DOHH2 (cell line): Measurements from ENCODE around the gene DPH3.
A peak's percentile ranks its signal among the peaks of the same experiment; 100 is the strongest.

Experiments used
- H3F3A ChIP-seq: fragments of 200-600 bp; sonication (generic), shearing (Covaris generic); 2 replicates; pipeline ENCODE4 v1.6.0; 2016; ENCODE audit warnings: antibody characterized with exemption, mild to moderate bottlenecking; ENCODE audit not compliant: control insufficient read depth, insufficient read depth
- H3K27ac ChIP-seq: fragments of 200-600 bp; sonication (generic); 2 replicates; pipeline ENCODE4 v1.5.1; 2014; ENCODE audit warnings: low read depth, mild to moderate bottlenecking, low read length, moderate library complexity
- H3K27me3 ChIP-seq: fragments of 200-600 bp; sonication (generic); 2 replicates; pipeline ENCODE4 v1.6.1; 2014; ENCODE audit warnings: mild to moderate bottlenecking, low read length, mixed read lengths; ENCODE audit not compliant: control insufficient read depth
- H3K36me3 ChIP-seq: fragments of 200-600 bp; sonication (generic); 2 replicates; pipeline ENCODE4 v1.6.1; 2014; ENCODE audit warnings: mild to moderate bottlenecking, low read length, moderate library complexity, mixed read lengths; ENCODE audit not compliant: control insufficient read depth
- H3K4me1 ChIP-seq: fragments of 200-600 bp; sonication (generic); 2 replicates; pipeline ENCODE4 v1.6.1; 2014; ENCODE audit warnings: mild to moderate bottlenecking, low read length, mixed read lengths; ENCODE audit not compliant: control insufficient read depth
- H3K4me2 ChIP-seq: fragments of 200-600 bp; sonication (generic); 2 replicates; pipeline ENCODE4 v1.6.0; 2014; ENCODE audit warnings: mild to moderate bottlenecking, low read length, moderate library complexity
- H3K4me3 ChIP-seq: fragments of 200-600 bp; sonication (generic); 2 replicates; pipeline ENCODE4 v1.5.1; 2014; ENCODE audit warnings: mild to moderate bottlenecking, low read length, mixed read lengths
- H3K79me2 ChIP-seq: fragments of 200-600 bp; sonication (generic); 2 replicates; pipeline ENCODE4 v1.6.1; 2014; ENCODE audit warnings: mild to moderate bottlenecking, low read length, mixed read lengths; ENCODE audit not compliant: control insufficient read depth
- H3K9me2 ChIP-seq: fragments of 200-600 bp; sonication (generic); replicated peaks from 2 replicates; pipeline ENCODE4 v1.6.1; 2014; ENCODE audit warnings: mild to moderate bottlenecking, low read length, mixed read lengths; ENCODE audit not compliant: control insufficient read depth
- H3K9me3 ChIP-seq: fragments of 200-600 bp; sonication (generic); 2 replicates; pipeline ENCODE4 v1.6.1; 2014; ENCODE audit warnings: antibody characterized with exemption, low read length, mixed read lengths; ENCODE audit not compliant: control insufficient read depth, insufficient read depth
- H4K20me1 ChIP-seq: fragments of 200-600 bp; sonication (generic); 2 replicates; pipeline ENCODE4 v1.6.0; 2014; ENCODE audit warnings: low read depth, mild to moderate bottlenecking, antibody characterized with exemption, low read length, moderate library complexity; ENCODE audit not compliant: control insufficient read depth, insufficient read depth
- CTCF ChIP-seq: fragments of 200-600 bp; sonication (generic); IDR thresholded peaks from one replicate; pipeline ENCODE4 v1.5.1; 2014; ENCODE audit warnings: antibody characterized with exemption, mild to moderate bottlenecking, low read depth, low read length; ENCODE audit not compliant: poor library complexity, severe bottlenecking
- EZH2phosphoT487 ChIP-seq: fragments of 200-600 bp; sonication (generic); IDR thresholded peaks from 2 replicates; pipeline ENCODE4 v1.6.1; 2017; ENCODE audit warnings: borderline replicate concordance, mild to moderate bottlenecking, antibody characterized with exemption, low read length, moderate library complexity, mixed read lengths

The DPH3 gene

GRCh38 chr3:16302082-16302631, 37.4 kb upstream of the DPH3 start:
- Histone ChIP-seq H3K9me2 (no peaks in the 10 kb centered on the region), H3K36me3 (peaks cover 59% of the 10 kb centered on the region), H3F3A (peaks cover 37% of the 10 kb centered on the region), H3K4me1 (peaks cover 25% of the 10 kb centered on the region), H3K27ac (no peak overlapping the region), H4K20me1 (no peaks in the 10 kb centered on the region), H3K27me3 (no peaks in the 10 kb centered on the region), H3K9me3 (no peaks in the 10 kb centered on the region), H3K4me2 (no peak overlapping the region), H3K4me3 (no peak overlapping the region), H3K79me2 (no peaks in the 10 kb centered on the region)
- TF ChIP-seq CTCF = no peak
- TF ChIP-seq EZH2phosphoT487 = no peak

- Histone ChIP-seq H3F3A (peaks cover 34% of the 10 kb centered on the region), H3K4me2 (peak overlapping the region; percentile 49; the same call in 1 of the 2 replicates), H4K20me1 (no peaks in the 10 kb centered on the region), H3K27ac (no peak overlapping the region), H3K27me3 (no peaks in the 10 kb centered on the region), H3K9me3 (no peaks in the 10 kb centered on the region), H3K36me3 (peaks cover 65% of the 10 kb centered on the region), H3K79me2 (no peaks in the 10 kb centered on the region), H3K9me2 (no peaks in the 10 kb centered on the region), H3K4me3 (no peak overlapping the region), H3K4me1 (peaks cover 25% of the 10 kb centered on the region)
- TF ChIP-seq EZH2phosphoT487 (no peak), CTCF (no peak)
These were observed 36.8 kb upstream of the DPH3 start for GRCh38 chr3:16301507-16301906.

- peak overlapping the region; percentile 17; the same call in 1 of the 2 replicates for H3K4me3 ChIP-seq
- no peaks in the 10 kb centered on the region for H3K9me2 ChIP-seq
- no peaks in the 10 kb centered on the region for H3K79me2 ChIP-seq
- H3F3A ChIP-seq = peaks cover 28% of the 10 kb centered on the region
- H4K20me1 ChIP-seq = no peaks in the 10 kb centered on the region
- H3K36me3 ChIP-seq = peaks cover 71% of the 10 kb centered on the region
- peaks cover 25% of the 10 kb centered on the region for H3K4me1 ChIP-seq
- no peaks in the 10 kb centered on the region for H3K27me3 ChIP-seq
- H3K4me2 ChIP-seq = peak overlapping the region; percentile 49
- no peak for TF ChIP-seq CTCF
- TF ChIP-seq EZH2phosphoT487 = no peak
- H3K9me3 ChIP-seq = no peaks in the 10 kb centered on the region
- 0 out of 2 replicates have a peak overlapping the region, but pooled peaks have one; percentile 8 for H3K27ac ChIP-seq
These were observed 36.2 kb upstream of the DPH3 start for GRCh38 chr3:16300881-16301359.
